Raji (cell line): ENCODE measurements around the gene NT5C2.
A peak's percentile ranks its signal among the peaks of the same experiment; 100 is the strongest.

Source experiments
- POLR2A ChIP-seq: IDR thresholded peaks from 2 replicates; pipeline ENCODE4 v1.6.1; 2011; ENCODE audit warnings: low read depth, low read length, control low read depth; ENCODE audit not compliant: insufficient read depth

NT5C2 gene

GRCh38 chr10:103199488-103199887, 6.4 kb upstream of the NT5C2 start:
- no peak for TF ChIP-seq POLR2A

GRCh38 chr10:103198648-103199047, 5.6 kb upstream of the NT5C2 start:
- no peak for TF ChIP-seq POLR2A

GRCh38 chr10:103197903-103198302, 4.8 kb upstream of the NT5C2 start:
- no peak for TF ChIP-seq POLR2A

GRCh38 chr10:103197174-103197573, 4.1 kb upstream of the NT5C2 start:
- TF ChIP-seq POLR2A: no peak

GRCh38 chr10:103196516-103196915, 3.4 kb upstream of the NT5C2 start:
- TF ChIP-seq POLR2A: no peak

- TF ChIP-seq POLR2A: no peak
Measured at GRCh38 chr10:103193820-103194529, 903 bp upstream of the NT5C2 start.

- peak; percentile 53 for TF ChIP-seq POLR2A
Measured at GRCh38 chr10:103192451-103193106, 493 bp downstream of the NT5C2 start.

GRCh38 chr10:103192089-103192450, 1.0 kb downstream of the NT5C2 start:
- TF ChIP-seq POLR2A: no peak

- TF ChIP-seq POLR2A: no peak
Measured at GRCh38 chr10:103188853-103189252, 4.2 kb downstream of the NT5C2 start.

GRCh38 chr10:103186128-103186527, 6.9 kb downstream of the NT5C2 start:
- no peak for TF ChIP-seq POLR2A

GRCh38 chr10:103184615-103185014, 8.5 kb downstream of the NT5C2 start:
- TF ChIP-seq POLR2A: no peak

- peak; percentile 26; the same call in 1 of the 2 replicates for TF ChIP-seq POLR2A
Measured at GRCh38 chr10:103181244-103181643, 11.8 kb downstream of the NT5C2 start.

- TF ChIP-seq POLR2A: no peak
Measured at GRCh38 chr10:103180491-103180890, 12.6 kb downstream of the NT5C2 start.

- TF ChIP-seq POLR2A: no peak
Measured at GRCh38 chr10:103177123-103177522, 15.9 kb downstream of the NT5C2 start.

- no peak for TF ChIP-seq POLR2A
Measured at GRCh38 chr10:103175580-103176285, 17.3 kb downstream of the NT5C2 start.

- no peak for TF ChIP-seq POLR2A
Measured at GRCh38 chr10:103171278-103171677, 21.8 kb downstream of the NT5C2 start.
